Stimulated activated naive B cell treated with anti-CD40 and anti-IgM and Interleukin-4, amounts not matched to agents 10 μg/mL and 1 μg/mL and 100 μg/mL, for 72 hours (primary cell): Measurements from ENCODE around the gene LYZL1.
"Not testable (repeated sequence)": the region's sequence is repeated elsewhere in the genome, so short reads cannot be mapped to it uniquely, and the experiment has no call there.

ENCODE experiments used
- ATAC-seq, 2 donors: fragments of 150-1000 bp; cut with Tn5 transposase; replicated peaks; 2 replicates each; pipeline ENCODE4 v1.10.0; 2021; ENCODE audit warnings: moderate library complexity in 1 of 2
- DNase-seq: peaks from one replicate; pipeline ENCODE4 v3.0.0; 2021
- H3K27ac Mint-ChIP-seq: one replicate; pipeline ENCODE4 v1.8.0; 2022; ENCODE audit warnings: mild to moderate bottlenecking, mixed read lengths
- H3K27me3 Mint-ChIP-seq, 2 donors: one replicate each; pipeline ENCODE4 v1.8.0; 2022; ENCODE audit warnings: mixed read lengths in 2 of 2
- H3K36me3 Mint-ChIP-seq, 2 donors: one replicate each; pipeline ENCODE4 v1.8.0; 2022; ENCODE audit warnings: mixed read lengths in 2 of 2, mild to moderate bottlenecking in 1 of 2
- H3K4me1 Mint-ChIP-seq, 2 donors: one replicate each; pipeline ENCODE4 v1.8.0; 2022; ENCODE audit warnings: mixed read lengths in 2 of 2, mild to moderate bottlenecking in 1 of 2
- H3K4me3 Mint-ChIP-seq, 2 donors: one replicate each; pipeline ENCODE4 v1.8.0; 2022; ENCODE audit warnings: mild to moderate bottlenecking in 2 of 2, mixed read lengths in 2 of 2, moderate library complexity in 1 of 2
- H3K9me3 Mint-ChIP-seq, 2 donors: one replicate each; pipeline ENCODE4 v1.8.0; 2022; ENCODE audit warnings: mixed read lengths in 2 of 2, mild to moderate bottlenecking in 1 of 2

The LYZL1 gene

DNA sequence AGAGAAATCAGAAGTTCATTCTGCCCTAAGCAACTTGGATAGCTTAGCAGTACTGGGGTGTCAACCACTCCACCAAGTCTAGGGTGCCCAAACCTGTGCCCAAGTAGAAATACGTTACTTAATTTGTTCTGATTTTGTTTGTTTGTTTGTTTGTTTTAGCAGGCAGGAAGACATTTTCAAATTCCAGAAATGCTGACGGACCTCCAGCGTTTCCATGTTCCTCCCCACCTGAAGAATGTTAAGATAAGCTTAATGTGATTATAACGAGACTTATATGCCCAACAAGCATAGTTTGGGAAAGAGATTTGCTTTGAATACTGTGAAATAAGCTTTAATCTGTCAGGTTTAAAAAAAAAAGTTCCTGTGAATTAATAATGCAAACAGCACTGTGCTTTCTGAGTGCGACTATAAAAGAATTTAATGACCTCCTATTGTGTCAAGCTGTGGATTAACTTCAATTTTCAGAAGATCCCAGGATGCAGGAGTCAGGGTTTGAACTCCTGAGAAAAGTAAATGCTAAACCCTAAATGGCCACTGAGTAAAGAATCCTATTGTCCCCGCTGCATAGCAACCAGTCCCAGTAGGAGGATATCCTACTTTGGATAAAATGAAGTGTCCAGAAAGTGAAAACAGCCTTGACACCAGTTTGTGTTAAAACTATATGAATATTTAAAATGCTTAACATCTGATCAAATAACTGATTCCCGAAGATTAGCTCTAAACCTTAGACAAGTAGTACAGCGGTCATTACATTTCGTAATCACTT lies 56.5 kb downstream of the LYZL1 start:
- ATAC-seq: no peak
- Mint-ChIP-seq H3K4me1 (no peaks in the 10 kb centered on the region), H3K27me3 (peaks cover 7 to 15% of the 10 kb centered on the region in 2 donors), H3K4me3 (no peak overlapping the region), H3K27ac (no peak overlapping the region), H3K9me3 (peaks cover 8 to 10% of the 10 kb centered on the region in 2 donors), H3K36me3 (no peaks in the 10 kb centered on the region)
- no peak for DNase-seq

DNA sequence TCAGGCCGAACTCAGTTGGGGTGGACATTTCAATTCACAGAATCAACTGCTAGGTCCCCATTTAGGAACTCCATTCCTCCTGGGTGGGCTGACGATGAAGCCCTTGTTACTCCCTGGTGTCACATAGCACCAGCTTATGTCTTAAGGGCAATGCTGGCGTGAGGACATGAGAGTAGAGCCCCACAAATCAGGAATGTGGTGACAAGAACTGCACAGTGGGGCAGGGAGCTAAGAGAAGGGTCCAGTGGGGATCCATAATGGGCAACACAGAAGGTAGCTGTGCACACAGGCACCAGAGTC lies 57.0 kb downstream of the LYZL1 start:
- ATAC-seq: no peak
- no peak for DNase-seq
- H3K27me3 Mint-ChIP-seq: peaks cover 7 to 15% of the 10 kb centered on the region in 2 donors

GRCh38 chr10:29346296-29347001 lies 57.6 kb downstream of the LYZL1 start:
- Mint-ChIP-seq H3K9me3 (peaks cover 8 to 10% of the 10 kb centered on the region in 2 donors), H3K27ac (no peak overlapping the region), H3K4me1 (no peaks in the 10 kb centered on the region), H3K36me3 (no peaks in the 10 kb centered on the region), H3K4me3 (no peak overlapping the region), H3K27me3 (peaks cover 7 to 15% of the 10 kb centered on the region in 2 donors)
- no peak for DNase-seq
- ATAC-seq: no peak

More for the DNA sequence above, 57.0 kb downstream of the LYZL1 start:
- Mint-ChIP-seq H3K9me3 (peaks cover 8 to 10% of the 10 kb centered on the region in 2 donors), H3K27ac (no peak overlapping the region), H3K36me3 (no peaks in the 10 kb centered on the region), H3K4me1 (no peaks in the 10 kb centered on the region), H3K4me3 (no peak overlapping the region)

- Mint-ChIP-seq H3K36me3 (no peaks in the 10 kb centered on the region), H3K4me1 (no peaks in the 10 kb centered on the region), H3K27me3 (peaks cover 5 to 7% of the 10 kb centered on the region in 2 donors), H3K27ac (no peak overlapping the region), H3K4me3 (no peak overlapping the region), H3K9me3 (peaks cover 0 to 5% of the 10 kb centered on the region in 2 donors)
- ATAC-seq (no peak), DNase-seq (no peak)
These were observed 60.0 kb downstream of the LYZL1 start for GRCh38 chr10:29348836-29349235.

GRCh38 chr10:29353305-29353704 lies 64.4 kb downstream of the LYZL1 start:
- H3K27me3 Mint-ChIP-seq: peaks cover 4 to 6% of the 10 kb centered on the region in 2 donors
- no peak overlapping the region for H3K27ac Mint-ChIP-seq
- H3K9me3 Mint-ChIP-seq: peaks cover 0 to 5% of the 10 kb centered on the region in 2 donors
- ATAC-seq (no peak), DNase-seq (no peak)
- H3K4me1 Mint-ChIP-seq: no peaks in the 10 kb centered on the region
- no peak overlapping the region for H3K4me3 Mint-ChIP-seq
- H3K36me3 Mint-ChIP-seq: no peaks in the 10 kb centered on the region

DNA sequence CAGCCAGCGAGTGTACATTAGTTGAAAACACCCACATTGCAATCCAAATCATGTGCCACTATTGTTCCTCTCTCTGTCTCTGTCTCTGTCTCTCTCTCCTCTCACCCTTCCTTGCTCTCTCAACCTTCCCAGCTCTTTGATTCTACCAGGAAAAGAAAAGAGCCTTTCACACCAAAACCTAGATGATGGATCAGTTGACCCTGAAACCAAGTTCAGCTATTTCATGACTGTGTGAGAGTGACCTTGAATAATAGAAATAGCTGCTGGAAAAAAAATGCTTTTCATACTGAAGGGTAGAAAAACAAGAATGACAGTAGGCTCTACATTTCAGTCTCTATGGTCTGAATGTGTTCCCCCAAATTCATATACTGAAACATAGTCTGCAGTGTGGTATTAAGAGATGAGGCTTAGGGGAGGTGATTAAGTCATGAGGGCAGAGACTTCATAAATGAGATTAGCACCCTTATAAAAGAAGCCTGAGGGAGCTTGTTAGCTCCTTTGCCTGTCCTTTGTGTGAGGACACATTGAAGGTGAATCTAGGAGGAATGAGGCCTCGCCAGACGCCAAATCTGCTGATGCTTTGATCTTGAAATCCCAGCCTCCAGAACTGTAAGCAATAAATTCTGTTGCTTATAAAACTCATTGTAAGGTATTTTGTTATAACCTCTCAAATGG lies 65.2 kb downstream of the LYZL1 start:
- Mint-ChIP-seq H3K4me1 (no peaks in the 10 kb centered on the region), H3K4me3 (no peak overlapping the region), H3K27me3 (peaks cover 4 to 6% of the 10 kb centered on the region in 2 donors), H3K36me3 (no peaks in the 10 kb centered on the region), H3K27ac (no peak overlapping the region), H3K9me3 (peaks cover 0 to 5% of the 10 kb centered on the region in 2 donors)
- ATAC-seq (no peak), DNase-seq (no peak)

GRCh38 chr10:29355411-29355991 lies 66.6 kb downstream of the LYZL1 start:
- no peaks in the 10 kb centered on the region for H3K36me3 Mint-ChIP-seq
- no peak for DNase-seq
- H3K27me3 Mint-ChIP-seq: peaks cover 0 to 6% of the 10 kb centered on the region in 2 donors
- peaks cover 0 to 3% of the 10 kb centered on the region in 2 donors for H3K9me3 Mint-ChIP-seq
- H3K4me3 Mint-ChIP-seq: no peak overlapping the region
- no peak for ATAC-seq
- peaks cover 0 to 4% of the 10 kb centered on the region in 2 donors for H3K4me1 Mint-ChIP-seq
- H3K27ac Mint-ChIP-seq: no peak overlapping the region

GRCh38 chr10:29356931-29357330 lies 68.1 kb downstream of the LYZL1 start:
- H3K27me3 Mint-ChIP-seq: peaks cover 0 to 6% of the 10 kb centered on the region in 2 donors
- H3K9me3 Mint-ChIP-seq: peaks cover 0 to 3% of the 10 kb centered on the region in 2 donors
- no peak overlapping the region for H3K27ac Mint-ChIP-seq
- DNase-seq (no peak), ATAC-seq (no peak)
- H3K4me1 Mint-ChIP-seq: peaks cover 0 to 6% of the 10 kb centered on the region in 2 donors
- H3K4me3 Mint-ChIP-seq: no peak overlapping the region
- no peaks in the 10 kb centered on the region for H3K36me3 Mint-ChIP-seq

GRCh38 chr10:29358010-29358616 lies 69.2 kb downstream of the LYZL1 start:
- peaks cover 0 to 6% of the 10 kb centered on the region in 2 donors for H3K4me1 Mint-ChIP-seq
- H3K27me3 Mint-ChIP-seq: peaks cover 0 to 6% of the 10 kb centered on the region in 2 donors
- no peak overlapping the region for H3K27ac Mint-ChIP-seq
- H3K9me3 Mint-ChIP-seq: peaks cover 0 to 3% of the 10 kb centered on the region in 2 donors
- no peaks in the 10 kb centered on the region for H3K36me3 Mint-ChIP-seq
- DNase-seq (no peak), ATAC-seq (no peak)
- no peak overlapping the region for H3K4me3 Mint-ChIP-seq

DNA sequence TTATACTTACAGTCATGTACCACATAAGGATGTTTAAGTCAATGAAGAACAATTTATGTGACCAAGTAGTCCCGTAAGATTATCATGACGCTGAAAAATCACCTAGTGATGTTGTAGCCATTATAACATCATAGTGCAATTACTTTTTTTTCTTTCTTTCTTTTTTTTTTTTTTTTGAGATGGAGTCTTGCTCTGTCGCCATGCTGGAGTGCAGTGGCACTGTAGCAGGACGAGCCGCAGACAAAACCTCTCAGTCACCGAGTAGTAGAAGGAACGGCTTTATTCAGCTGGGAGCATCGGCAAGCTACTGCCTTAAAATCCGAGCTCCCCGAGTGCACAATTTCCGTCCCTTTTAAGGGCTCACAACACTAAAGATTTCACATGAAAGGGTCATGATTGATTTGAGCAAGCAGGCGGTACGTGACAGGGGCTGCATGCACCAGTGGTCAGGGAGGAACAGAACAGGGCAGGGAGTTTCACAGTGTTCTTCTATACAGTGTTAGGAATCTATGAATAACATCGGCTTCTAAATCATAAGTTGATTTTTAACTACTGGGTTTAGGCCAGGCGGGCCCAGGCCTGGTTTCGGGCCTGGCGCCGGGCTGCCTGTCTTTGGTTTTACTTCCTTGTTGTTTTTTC lies 71.5 kb downstream of the LYZL1 start:
- ATAC-seq, H3K27me3 Mint-ChIP-seq, H3K4me3 Mint-ChIP-seq, H3K36me3 Mint-ChIP-seq, DNase-seq, H3K4me1 Mint-ChIP-seq, H3K27ac Mint-ChIP-seq, H3K9me3 Mint-ChIP-seq: not testable (repeated sequence)
